MCF 10A (cell line): ENCODE measurements around the gene HSPA14. TPM values are rescaled to one million over a fixed set of nuclear protein-coding genes. Genes with fewer than 3 reads are reported as not detected.
"Not testable (repeated sequence)": the region's sequence is repeated elsewhere in the genome, so short reads cannot be mapped to it uniquely, and the experiment has no call there.

ENCODE experiments used
- BruUV-seq: library from RNA; stranded (reverse); fragments of 400-500 nt; replicated peaks from 2 replicates; lab custom pipeline; 2021; lab: Mats Ljungman, UMichigan
- CTCF ChIA-PET: fragments of 300-600 bp; sonication (Branson Sonifier 250); formaldehyde crosslinking; extraction: SDS; loops from one replicate; lab custom pipeline; 2021; ENCODE audit warnings: antibody characterized with exemption, inconsistent platforms; lab: Yijun Ruan, JAX
- POLR2A ChIA-PET: fragments of 300-600, 350-650 bp; sonication (Branson Sonifier 250); formaldehyde crosslinking; extraction: SDS; loops from one replicate; lab custom pipeline; 2020; ENCODE audit warnings: antibody characterized with exemption, inconsistent platforms; lab: Yijun Ruan, JAX
- DNase-seq: peaks from one replicate; pipeline ENCODE4 v3.0.0-alpha.2; 2018; ENCODE audit not compliant: unreplicated experiment
- H3K27ac Mint-ChIP-seq: one replicate; pipeline ENCODE4 v1.8.0; 2022; ENCODE audit warnings: mild to moderate bottlenecking, low read depth, mixed read lengths; ENCODE audit not compliant: unreplicated experiment
- H3K27me3 Mint-ChIP-seq: one replicate; pipeline ENCODE4 v1.8.0; 2022; ENCODE audit warnings: mixed read lengths; ENCODE audit not compliant: insufficient read depth, unreplicated experiment
- H3K36me3 Mint-ChIP-seq: one replicate; pipeline ENCODE4 v1.8.0; 2022; ENCODE audit warnings: mild to moderate bottlenecking, moderate library complexity, mixed read lengths; ENCODE audit not compliant: insufficient read depth, unreplicated experiment
- H3K4me1 Mint-ChIP-seq: one replicate; pipeline ENCODE4 v1.8.0; 2022; ENCODE audit warnings: mixed read lengths; ENCODE audit not compliant: insufficient read depth, unreplicated experiment
- H3K4me3 Mint-ChIP-seq: one replicate; pipeline ENCODE4 v1.8.0; 2022; ENCODE audit warnings: mild to moderate bottlenecking, moderate library complexity, mixed read lengths; ENCODE audit not compliant: unreplicated experiment
- H3K9me3 Mint-ChIP-seq: one replicate; pipeline ENCODE4 v1.8.0; 2022; ENCODE audit warnings: mixed read lengths; ENCODE audit not compliant: unreplicated experiment
- intact Hi-C: fragments of 100-400 bp; cut with micrococcal nuclease; formaldehyde crosslinking; loops from 2 replicates; pipeline ENCODE4 v1.14.1; 2022
- total RNA-seq: library from RNA; stranded (reverse); gene quantifications from 2 replicates; pipeline ENCODE4 v1.2.3, GENCODE V29; 2022
- TF ChIP-seq, protein P1 (sequence below): fragments of 200-600 bp; IDR thresholded peaks from one replicate; pipeline ENCODE4 v1.8.0; 2022; ENCODE audit warnings: antibody characterized with exemption, mild to moderate bottlenecking; ENCODE audit not compliant: unreplicated experiment

HSPA14 gene
- total RNA-seq, 1 experiment from 2014 or later, result 14.0 TPM

DNA sequence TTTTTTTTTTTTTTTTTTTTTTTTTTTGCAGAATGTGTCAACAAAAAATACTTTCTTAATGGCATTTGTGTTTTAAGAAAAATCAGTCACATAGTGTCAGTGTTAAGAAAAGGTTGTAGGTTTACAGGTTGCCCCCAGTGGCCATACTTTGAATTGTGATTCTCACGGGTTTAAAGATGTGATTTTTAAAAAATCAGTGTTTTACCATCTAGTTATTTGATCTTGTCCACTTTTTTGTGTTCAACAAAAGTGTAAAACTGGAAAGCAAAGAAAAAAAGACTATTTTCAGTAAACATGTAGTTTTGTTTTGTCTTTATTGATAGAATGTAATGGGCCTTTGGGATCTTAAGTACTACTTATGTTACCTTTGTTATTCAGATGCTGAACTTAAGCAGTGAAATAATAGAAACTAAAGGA lies 66.2 kb downstream of the HSPA14 start:
- no peaks in the 10 kb centered on the region for H3K4me1 Mint-ChIP-seq
- peaks cover 40% of the 10 kb centered on the region for H3K36me3 Mint-ChIP-seq
- no peak overlapping the region for H3K27ac Mint-ChIP-seq
- no peaks in the 10 kb centered on the region for H3K27me3 Mint-ChIP-seq
- intact Hi-C loops, result no loop called here
- CTCF ChIA-PET, result interaction anchor here (0.7 to 3.7 kb wide), 6 partner anchors 14 to 455 kb away, joined by 3 to 18 read pairs (median 3); no protein-coding TSS in a partner anchor
- TF ChIP-seq, protein P1, sequence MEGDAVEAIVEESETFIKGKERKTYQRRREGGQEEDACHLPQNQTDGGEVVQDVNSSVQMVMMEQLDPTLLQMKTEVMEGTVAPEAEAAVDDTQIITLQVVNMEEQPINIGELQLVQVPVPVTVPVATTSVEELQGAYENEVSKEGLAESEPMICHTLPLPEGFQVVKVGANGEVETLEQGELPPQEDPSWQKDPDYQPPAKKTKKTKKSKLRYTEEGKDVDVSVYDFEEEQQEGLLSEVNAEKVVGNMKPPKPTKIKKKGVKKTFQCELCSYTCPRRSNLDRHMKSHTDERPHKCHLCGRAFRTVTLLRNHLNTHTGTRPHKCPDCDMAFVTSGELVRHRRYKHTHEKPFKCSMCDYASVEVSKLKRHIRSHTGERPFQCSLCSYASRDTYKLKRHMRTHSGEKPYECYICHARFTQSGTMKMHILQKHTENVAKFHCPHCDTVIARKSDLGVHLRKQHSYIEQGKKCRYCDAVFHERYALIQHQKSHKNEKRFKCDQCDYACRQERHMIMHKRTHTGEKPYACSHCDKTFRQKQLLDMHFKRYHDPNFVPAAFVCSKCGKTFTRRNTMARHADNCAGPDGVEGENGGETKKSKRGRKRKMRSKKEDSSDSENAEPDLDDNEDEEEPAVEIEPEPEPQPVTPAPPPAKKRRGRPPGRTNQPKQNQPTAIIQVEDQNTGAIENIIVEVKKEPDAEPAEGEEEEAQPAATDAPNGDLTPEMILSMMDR, result peak; percentile 39
- POLR2A ChIA-PET, result interaction anchor here (1.2 to 1.7 kb wide), 3 partner anchors 25 to 27 kb away, joined by 3 to 6 read pairs (median 5); partner anchors contain the start of gene SUV39H2
- H3K9me3 Mint-ChIP-seq, result no peaks in the 10 kb centered on the region
- BruUV-seq, result no TSS peak
- peak; percentile 39 for DNase-seq
- H3K4me3 Mint-ChIP-seq, result no peak overlapping the region

DNA sequence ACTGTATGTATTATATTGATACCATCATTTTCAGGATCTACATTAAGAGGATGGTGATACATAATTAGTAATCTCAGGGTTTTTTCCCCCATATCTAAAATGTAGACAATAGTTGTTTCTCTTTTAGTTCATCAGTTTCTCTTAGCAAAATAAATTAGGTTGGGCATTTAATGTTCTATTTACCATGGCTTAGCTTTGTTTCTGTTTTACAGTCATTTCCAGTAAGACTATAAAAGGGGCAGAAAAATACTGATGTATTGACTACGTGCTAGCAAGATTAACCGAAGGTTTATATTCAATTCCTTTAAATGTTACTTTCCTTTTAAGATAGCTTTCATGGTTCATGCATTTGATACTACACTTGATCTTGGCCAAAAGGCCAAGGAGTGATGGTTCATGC lies 66.8 kb downstream of the HSPA14 start:
- Mint-ChIP-seq H3K27me3 (no peaks in the 10 kb centered on the region), H3K4me3 (no peak overlapping the region), H3K9me3 (no peaks in the 10 kb centered on the region), H3K27ac (no peak overlapping the region), H3K36me3 (peaks cover 46% of the 10 kb centered on the region), H3K4me1 (no peaks in the 10 kb centered on the region)
- BruUV-seq, result no TSS peak
- TF ChIP-seq, protein P1, result no peak
- POLR2A ChIA-PET, result interaction anchor here (1.2 to 1.4 kb wide), 2 partner anchors 25 to 27 kb away, joined by 3 to 6 read pairs; partner anchors contain the start of gene SUV39H2
- intact Hi-C loops, result no loop called here
- no peak for DNase-seq
- CTCF ChIA-PET, result interaction anchor here (0.7 to 3.7 kb wide), 7 partner anchors 15 to 454 kb away, joined by 3 to 18 read pairs (median 3); no protein-coding TSS in a partner anchor

DNA sequence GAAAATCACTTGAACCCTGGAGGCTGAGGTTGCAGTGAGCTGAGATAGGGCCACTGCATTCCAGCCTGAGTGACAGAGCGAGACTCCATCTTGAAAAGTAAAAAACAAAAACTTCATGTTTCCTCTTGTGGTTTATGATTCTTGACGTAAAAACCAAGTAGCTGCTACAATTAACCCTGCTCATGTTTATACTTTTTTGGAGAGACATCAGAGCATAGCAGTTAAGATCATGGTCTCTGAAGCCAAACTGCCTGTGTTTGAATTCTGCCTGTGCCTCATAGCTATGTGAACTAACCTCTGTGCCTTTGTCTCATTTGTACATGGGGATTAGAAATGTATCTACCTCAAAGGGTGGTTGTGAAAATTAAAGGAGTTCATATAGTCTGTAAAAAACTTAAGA lies 67.8 kb downstream of the HSPA14 start:
- DNase-seq, result no peak
- Mint-ChIP-seq H3K36me3 (peaks cover 56% of the 10 kb centered on the region), H3K27ac (no peak overlapping the region), H3K4me3 (no peak overlapping the region), H3K9me3 (no peaks in the 10 kb centered on the region), H3K4me1 (no peaks in the 10 kb centered on the region), H3K27me3 (no peaks in the 10 kb centered on the region)
- ChIA-PET CTCF (interaction anchor here (0.5 to 3.7 kb wide), 4 partner anchors 16 to 193 kb away, joined by 3 to 18 read pairs (median 4); no protein-coding TSS in a partner anchor), POLR2A (interaction anchor here (1.3 to 1.4 kb wide), 2 partner anchors 28 to 199 kb away, joined by 3 to 6 read pairs; partner anchors contain the start of gene SUV39H2)
- TF ChIP-seq, protein P1, result no peak
- intact Hi-C loops, result no loop called here
- BruUV-seq, result no TSS peak

DNA sequence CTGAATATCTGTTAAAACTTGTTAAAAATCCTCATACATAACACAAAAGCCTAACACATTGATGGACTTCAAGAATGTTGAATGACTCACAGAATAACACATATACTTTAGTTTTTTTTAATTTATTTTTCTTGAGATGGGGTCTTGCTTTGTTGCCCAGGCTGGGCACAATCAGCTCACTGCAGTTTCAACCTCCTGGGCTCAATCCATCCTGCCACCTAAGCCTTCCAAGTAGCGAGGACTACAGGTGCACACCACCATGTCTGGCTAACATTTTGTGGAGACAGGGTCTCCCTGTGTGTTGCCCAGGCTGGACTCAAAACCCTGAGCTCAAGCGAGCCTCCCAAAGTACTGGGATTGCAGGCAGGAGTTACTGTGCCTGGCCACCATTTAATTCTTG lies 68.7 kb downstream of the HSPA14 start:
- Mint-ChIP-seq H3K4me1 (no peaks in the 10 kb centered on the region), H3K27me3 (no peaks in the 10 kb centered on the region), H3K36me3 (peaks cover 65% of the 10 kb centered on the region), H3K9me3 (no peaks in the 10 kb centered on the region), H3K27ac (no peak overlapping the region), H3K4me3 (no peak overlapping the region)
- intact Hi-C loops, result no loop called here
- ChIA-PET CTCF (no interaction called here), POLR2A (interaction anchor here (1.1 kb wide), 1 partner anchor 28 kb away, joined by 3 read pairs; the partner anchor contains the start of gene SUV39H2)
- DNase-seq, result no peak
- BruUV-seq, result no TSS peak
- TF ChIP-seq, protein P1, result no peak

DNA sequence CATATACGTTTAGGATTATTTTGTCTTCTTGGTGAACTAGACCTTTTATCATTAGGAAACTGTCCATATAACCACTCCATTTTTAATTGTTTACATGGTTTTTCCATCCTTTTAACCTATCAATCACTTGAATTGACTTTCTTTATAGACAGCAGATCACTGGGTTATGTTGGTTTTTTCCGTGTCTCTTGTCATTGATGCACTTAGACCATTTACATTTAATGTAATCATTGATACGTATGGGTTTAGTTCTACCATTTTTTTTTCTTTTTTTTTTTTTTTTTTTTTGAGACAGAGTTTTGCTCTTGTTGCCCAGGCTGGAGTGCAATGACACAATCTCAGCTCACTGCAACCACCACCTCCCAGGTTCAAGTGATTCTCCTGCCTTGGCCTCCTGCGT lies 69.5 kb downstream of the HSPA14 start:
- CTCF ChIA-PET, result interaction anchor here (0.6 kb wide), 1 partner anchor 15 kb away, joined by 3 read pairs; no protein-coding TSS in a partner anchor
- H3K9me3 Mint-ChIP-seq, BruUV-seq, DNase-seq, intact Hi-C loops, H3K27ac Mint-ChIP-seq, H3K4me3 Mint-ChIP-seq, H3K4me1 Mint-ChIP-seq, H3K27me3 Mint-ChIP-seq: not testable (repeated sequence)
- H3K36me3 Mint-ChIP-seq, result peaks cover 66% of the 10 kb centered on the region
- POLR2A ChIA-PET, result interaction anchor here (1.1 kb wide), 1 partner anchor 29 kb away, joined by 3 read pairs; the partner anchor contains the start of gene SUV39H2
